OCI-M1 (cell line): ENCODE data around the gene SELENOM.
A peak's percentile ranks its signal among the peaks of the same experiment; 100 is the strongest.

Source experiments
- DNase-seq: peaks from one replicate; lab custom pipeline; 2025; lab: John Stamatoyannopoulos, UW

The SELENOM gene, protein sequence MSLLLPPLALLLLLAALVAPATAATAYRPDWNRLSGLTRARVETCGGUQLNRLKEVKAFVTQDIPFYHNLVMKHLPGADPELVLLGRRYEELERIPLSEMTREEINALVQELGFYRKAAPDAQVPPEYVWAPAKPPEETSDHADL

DNA sequence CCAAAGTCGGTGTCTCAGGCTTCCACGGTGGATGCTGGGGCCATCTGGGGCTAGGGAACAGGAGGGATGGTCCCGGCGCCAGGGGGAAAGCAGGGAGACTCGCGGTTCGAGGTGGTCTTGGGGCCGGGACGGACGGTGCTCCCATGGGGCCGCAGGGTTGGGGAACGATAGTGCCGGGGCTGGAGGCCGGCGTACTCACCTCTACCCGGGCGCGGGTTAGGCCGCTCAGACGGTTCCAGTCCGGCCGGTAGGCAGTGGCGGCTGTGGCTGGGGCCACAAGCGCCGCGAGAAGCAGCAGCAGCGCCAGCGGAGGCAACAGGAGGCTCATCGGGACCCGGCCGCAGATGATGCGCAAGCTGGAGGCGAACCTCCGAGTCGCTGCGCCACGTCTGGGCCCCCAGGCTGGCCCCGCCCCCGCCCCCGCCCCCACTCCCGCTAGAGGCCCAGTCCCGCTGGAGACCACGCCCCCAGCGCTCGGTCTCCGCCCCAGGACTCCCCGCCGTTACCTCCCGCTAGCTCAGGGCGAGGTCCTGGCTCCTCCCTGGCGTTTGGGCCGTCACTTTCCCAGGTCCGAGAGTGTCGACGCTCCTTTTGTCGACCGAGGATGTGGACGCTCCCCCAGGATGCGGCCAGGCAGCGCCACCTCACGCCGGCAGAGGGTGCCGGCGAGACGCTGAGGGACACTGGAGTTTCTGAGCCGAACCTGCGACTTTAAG is at the start of gene SELENOM:
Gene SELENOM (minus strand): TSS at position 391 of the 716 bp plus-strand sequence. CDS start 63 bp downstream, at position 328.
- peak; percentile 98 for DNase-seq

- no peak for DNase-seq
Observed at GRCh38 chr22:31155422-31155821, 48.1 kb upstream of the SELENOM start.

GRCh38 chr22:31154975-31155374 is 47.6 kb upstream of the SELENOM start:
- DNase-seq: no peak

GRCh38 chr22:31153357-31153756 is 46.0 kb upstream of the SELENOM start:
- no peak for DNase-seq

GRCh38 chr22:31151872-31152271 is 44.5 kb upstream of the SELENOM start:
- DNase-seq: no peak

GRCh38 chr22:31150615-31151014 is 43.2 kb upstream of the SELENOM start:
- DNase-seq: peak; percentile 7

DNA sequence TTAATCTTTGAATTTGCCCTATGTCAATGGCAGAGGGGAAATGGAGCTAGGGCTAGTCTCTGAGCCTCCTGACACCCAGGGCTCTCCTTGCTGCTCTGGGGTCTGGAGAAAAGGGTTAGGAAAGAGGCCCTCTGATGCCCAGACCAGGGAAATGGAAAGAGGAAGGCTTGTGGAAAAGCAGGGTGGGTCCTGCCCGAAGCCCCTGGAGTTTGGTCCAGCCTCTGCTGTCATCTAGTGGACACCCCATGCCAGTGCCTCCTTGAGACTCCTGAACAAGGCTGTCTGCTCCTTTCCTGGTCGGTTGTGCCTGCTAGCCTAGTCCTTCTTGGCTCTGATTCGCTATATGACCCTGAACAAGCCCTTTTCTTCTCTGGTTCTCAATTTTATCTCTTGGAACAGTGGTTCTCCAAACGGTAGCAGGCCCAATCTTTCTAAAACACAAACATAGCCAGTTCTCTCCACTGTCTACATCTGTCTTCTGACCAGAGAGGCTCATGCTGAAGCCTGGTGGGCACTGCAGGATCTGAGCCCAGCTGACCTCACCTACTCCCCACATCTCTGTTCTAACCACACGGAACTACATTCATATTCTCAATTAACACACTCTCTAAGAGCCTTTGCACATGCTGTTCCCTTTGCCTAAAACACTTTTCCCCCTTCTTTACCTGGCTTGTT is 41.7 kb upstream of the SELENOM start:
- DNase-seq: peak; percentile 81

DNA sequence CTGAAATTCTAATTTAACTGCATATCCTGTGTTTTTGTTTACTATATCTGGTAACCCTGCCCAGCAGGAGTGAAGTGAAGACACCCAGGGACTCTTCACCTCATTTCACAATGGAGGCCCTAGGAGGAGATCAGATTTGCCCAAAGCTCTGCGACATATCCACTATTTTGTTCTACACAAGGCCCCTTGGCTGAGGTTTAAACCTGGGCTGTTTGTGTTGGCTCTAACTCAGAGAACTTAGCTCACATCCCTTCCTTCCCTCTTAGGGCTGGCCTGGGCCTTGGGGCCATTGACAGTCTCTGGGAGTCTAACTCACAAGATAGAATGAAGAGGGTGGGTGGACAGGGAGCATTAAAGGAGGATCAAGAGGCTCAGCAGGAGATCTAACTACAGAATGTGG is 41.1 kb upstream of the SELENOM start:
- no peak for DNase-seq

DNA sequence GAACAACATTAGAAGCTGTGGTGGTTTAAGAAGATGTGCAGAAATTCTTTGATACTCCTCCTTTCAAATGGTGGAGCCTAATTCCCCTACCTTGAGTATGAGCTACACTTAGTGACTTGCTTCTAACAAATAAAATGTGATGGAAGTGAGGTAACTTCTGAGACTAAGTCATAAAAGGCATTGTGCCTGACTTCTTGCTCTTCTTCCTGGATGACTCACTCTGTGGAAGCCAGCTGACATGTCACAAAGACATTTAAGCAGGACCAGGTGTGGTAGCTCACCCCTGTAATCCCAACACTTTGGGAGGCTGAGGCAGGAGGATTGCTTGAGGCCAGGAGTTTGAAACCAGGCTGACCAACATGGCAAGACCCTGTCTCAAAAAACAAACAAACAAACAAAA is 36.9 kb upstream of the SELENOM start:
- no peak for DNase-seq

DNA sequence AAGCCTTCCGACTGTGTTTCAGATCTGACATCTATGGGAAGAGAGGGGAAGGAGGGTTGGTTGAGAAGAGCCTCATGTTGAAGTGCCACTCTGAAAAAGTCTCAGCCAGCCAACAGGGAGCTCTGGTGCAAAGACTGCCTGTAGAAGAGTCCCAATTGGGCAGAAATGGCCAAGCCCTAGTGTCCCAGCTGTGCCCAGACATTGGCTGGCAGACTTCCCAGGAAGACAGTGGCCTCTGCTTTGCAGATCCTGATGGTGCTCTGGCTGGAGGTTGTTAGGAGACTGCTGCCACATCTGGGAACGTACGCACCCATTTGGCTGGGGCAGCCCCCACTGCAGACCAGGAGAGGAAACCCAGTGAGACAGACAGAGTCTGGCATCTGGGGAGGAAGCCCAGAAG is 36.2 kb upstream of the SELENOM start:
- DNase-seq: no peak

DNA sequence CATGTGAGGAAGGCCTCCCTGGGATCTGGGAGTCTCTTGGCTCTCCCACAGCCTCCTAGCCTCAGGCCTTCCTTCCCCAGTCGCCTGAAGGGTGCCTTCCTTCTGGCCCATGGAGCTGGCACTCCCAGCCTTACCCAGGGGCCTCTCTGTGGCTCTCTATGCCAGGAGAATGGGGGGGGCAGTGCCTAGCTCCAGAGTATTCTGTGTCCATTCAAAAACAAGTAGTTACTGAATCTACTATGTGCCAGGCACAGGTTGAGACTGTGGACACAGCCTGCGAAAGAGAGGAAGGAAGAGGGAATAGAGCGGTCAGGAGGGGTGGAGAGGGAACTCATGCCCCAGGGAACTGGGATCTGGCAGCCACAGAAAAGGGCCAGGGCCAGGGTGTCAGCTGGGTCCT is 35.7 kb upstream of the SELENOM start:
- DNase-seq: no peak

DNA sequence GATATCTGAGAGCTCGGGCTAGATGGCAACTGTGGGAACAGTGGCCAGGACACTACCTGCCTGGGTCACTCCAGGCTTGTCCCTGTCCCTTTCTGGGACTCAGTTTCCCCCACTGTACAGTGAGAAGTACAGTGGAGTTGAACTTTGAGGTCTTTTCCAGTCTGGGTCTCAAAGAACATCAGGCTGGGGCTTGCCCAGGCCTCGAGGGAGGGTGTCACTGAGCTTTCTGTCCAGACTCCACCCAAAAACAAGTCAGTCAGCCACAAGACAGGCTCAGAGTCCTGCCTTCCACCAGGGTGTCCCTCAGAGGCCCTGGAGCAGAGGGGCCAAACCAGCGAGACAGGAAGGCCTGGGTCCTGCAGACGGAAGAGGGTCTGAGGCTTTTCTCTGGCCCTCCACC is 34.9 kb upstream of the SELENOM start:
- DNase-seq: no peak

- no peak for DNase-seq
Observed at GRCh38 chr22:31141551-31141950, 34.2 kb upstream of the SELENOM start.

DNA sequence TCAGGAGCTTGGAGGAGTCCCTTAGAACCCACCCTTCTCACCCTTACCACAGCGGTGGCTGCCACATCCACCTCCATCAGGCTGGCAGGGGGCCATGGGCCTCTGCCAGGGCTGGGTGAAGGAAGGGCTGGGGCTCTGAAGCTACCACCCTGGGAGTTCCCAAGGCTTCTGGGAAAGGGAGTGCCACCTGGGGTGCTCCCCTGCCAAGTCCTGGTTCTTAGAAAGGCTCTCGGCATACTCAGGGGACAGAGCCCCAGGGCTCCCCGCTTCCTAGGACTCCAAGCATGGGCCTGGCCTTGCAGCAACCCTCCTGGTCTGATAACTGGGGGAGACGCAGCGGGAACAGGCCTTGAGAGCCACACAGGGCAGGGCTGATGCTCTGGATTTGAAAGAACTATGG is 33.4 kb upstream of the SELENOM start:
- DNase-seq: no peak

GRCh38 chr22:31139866-31140716 is 32.7 kb upstream of the SELENOM start, which contains the start of gene PLA2G3:
Gene PLA2G3, minus strand, starts transcription at chr22:31140508. Its CDS starts 154 bp downstream, at chr22:31140354.
- DNase-seq: no peak

- no peak for DNase-seq
Observed at GRCh38 chr22:31139066-31139465, 31.7 kb upstream of the SELENOM start.

- DNase-seq: no peak
Observed at GRCh38 chr22:31138126-31138525, 30.8 kb upstream of the SELENOM start.

- no peak for DNase-seq
Observed at GRCh38 chr22:31137721-31138120, 30.4 kb upstream of the SELENOM start.

- DNase-seq: no peak
Observed at GRCh38 chr22:31136711-31137110, 29.3 kb upstream of the SELENOM start.

DNA sequence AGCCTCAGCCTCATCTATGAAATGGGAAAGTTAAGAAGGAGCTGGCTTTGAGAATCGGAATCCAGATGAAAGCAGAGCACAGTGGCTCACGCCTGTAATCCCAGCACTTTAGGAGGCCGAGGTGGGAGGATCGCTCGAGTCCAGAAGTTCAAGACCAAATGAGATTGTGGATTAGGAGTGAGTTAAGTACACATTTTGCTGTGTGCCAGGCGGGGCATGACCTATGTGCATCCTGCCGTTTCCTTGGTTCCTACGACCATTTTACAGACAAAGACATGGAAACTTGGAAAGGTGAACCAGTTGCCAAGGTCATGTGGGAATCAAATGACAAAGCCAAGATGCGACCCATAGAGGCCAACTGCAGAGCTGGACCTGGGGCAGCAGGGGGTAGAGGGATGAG is 28.8 kb upstream of the SELENOM start:
- DNase-seq: no peak

DNA sequence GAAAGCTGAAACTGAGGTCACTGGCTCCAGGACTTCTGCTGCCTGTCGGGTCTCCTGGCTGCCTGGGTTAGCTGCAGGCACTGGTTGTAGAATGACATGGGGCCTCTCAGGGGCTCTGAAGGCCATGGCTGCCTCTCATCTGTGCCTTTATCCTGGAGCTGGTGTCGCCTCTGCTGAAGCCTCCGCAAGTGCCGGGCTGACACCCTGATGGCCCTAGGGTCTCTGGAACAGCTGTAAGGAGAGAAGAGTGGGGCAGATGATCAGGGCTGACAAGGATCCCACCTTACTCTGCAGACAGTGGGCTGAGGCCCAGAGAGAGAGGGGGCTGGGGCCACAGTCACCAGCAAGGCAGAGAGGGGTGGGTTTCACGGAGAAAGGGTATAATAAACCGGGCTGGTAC is 28.3 kb upstream of the SELENOM start:
- DNase-seq: no peak

- no peak for DNase-seq
Observed at GRCh38 chr22:31134688-31135087, 27.3 kb upstream of the SELENOM start.
